H1 (cell line): ENCODE results near the gene INVS. TPM values are rescaled to one million over a fixed set of nuclear protein-coding genes. Genes with fewer than 3 reads are reported as not detected.

Experiments
- CTCF ChIA-PET: fragments of 300-600 bp; sonication (Branson Sonifier 250); formaldehyde crosslinking; loops from one replicate; lab custom pipeline; 2021; ENCODE audit not compliant: partially characterized antibody; lab: Charles Lee
- POLR2A ChIA-PET: fragments of 300-600 bp; sonication (Branson Sonifier 250); formaldehyde crosslinking; loops from one replicate; lab custom pipeline; 2021; ENCODE audit warnings: inconsistent platforms; ENCODE audit not compliant: partially characterized antibody; lab: Charles Lee
- DNase-seq, 2 experiments: peaks; one replicate each; pipeline versions ENCODE4 v3.0.0 to v3.0.0-alpha.2; 2010 to 2022; ENCODE audit warnings: low spot score in 2 of 2, low read depth in 1 of 2, mixed read lengths in 1 of 2
- FAIRE-seq: peaks from 2 replicates; lab custom pipeline; 2011; peaks lifted over from hg19 to GRCh38; lab: Jason Lieb, UNC
- H2AFZ ChIP-seq: 2 replicates; pipeline ENCODE4 v1.8.1; 2012; ENCODE audit warnings: low read length, inconsistent platforms
- H2AK5ac ChIP-seq: 2 replicates; pipeline ENCODE4 v1.6.1; 2013; ENCODE audit warnings: low read depth, low read length
- H2BK120ac ChIP-seq: replicated peaks from 2 replicates; pipeline ENCODE3; 2013; ENCODE audit warnings: low read depth, low read length, inconsistent platforms
- H2BK12ac ChIP-seq: 2 replicates; pipeline ENCODE4 v1.6.1; 2013; ENCODE audit warnings: low read depth, low read length
- H2BK15ac ChIP-seq: 2 replicates; pipeline ENCODE4 v1.6.1; 2013; ENCODE audit warnings: low read length
- H2BK20ac ChIP-seq: 2 replicates; pipeline ENCODE4 v1.6.1; 2013; ENCODE audit warnings: low read length
- H2BK5ac ChIP-seq: 2 replicates; pipeline ENCODE4 v1.6.1; 2013; ENCODE audit warnings: low read depth, low read length
- H3K14ac ChIP-seq: 2 replicates; pipeline ENCODE4 v1.6.1; 2013; ENCODE audit warnings: inconsistent platforms; ENCODE audit not compliant: insufficient read length
- H3K18ac ChIP-seq: 2 replicates; pipeline ENCODE4 v1.6.1; 2013; ENCODE audit warnings: low read length; ENCODE audit errors: extremely low read depth
- H3K23ac ChIP-seq: 2 replicates; pipeline ENCODE4 v1.6.1; 2013; ENCODE audit warnings: inconsistent platforms; ENCODE audit not compliant: insufficient read length
- H3K23me2 ChIP-seq: 2 replicates; pipeline ENCODE4 v1.6.1; 2013; ENCODE audit warnings: low read depth, low read length
- H3K27ac ChIP-seq: 2 replicates; pipeline ENCODE4 v1.6.1; 2011; ENCODE audit warnings: low read depth, low read length, inconsistent platforms
- H3K27me3 ChIP-seq, 4 experiments: replicated peaks in 1 of 4; 1 replicate in 1 of 4; 2 replicates in 3 of 4; pipeline versions ENCODE4 v1.6.1 to v1.8.1; 2011 to 2013; ENCODE audit warnings: low read length in 3 of 4, mild to moderate bottlenecking in 3 of 4, inconsistent platforms in 2 of 4, mixed read lengths in 2 of 4, moderate library complexity in 1 of 4; ENCODE audit not compliant: control insufficient read depth in 3 of 4, insufficient read depth in 3 of 4; ENCODE audit errors: extremely low read depth in 1 of 4
- H3K36me3 ChIP-seq, 4 experiments: 2 replicates each; pipeline versions ENCODE4 v1.6.1 to v1.8.1; 2011 to 2013; ENCODE audit warnings: mild to moderate bottlenecking in 4 of 4, low read length in 3 of 4, moderate library complexity in 2 of 4, control low read depth in 1 of 4, inconsistent platforms in 1 of 4; ENCODE audit not compliant: insufficient read depth in 4 of 4, control insufficient read depth in 2 of 4
- H3K4ac ChIP-seq: replicated peaks from 2 replicates; pipeline ENCODE3; 2013; ENCODE audit warnings: low read length, low read depth, mixed read lengths, inconsistent platforms; ENCODE audit not compliant: insufficient read length
- H3K4me1 ChIP-seq, 4 experiments: replicated peaks in 1 of 4; 1 replicate in 1 of 4; 2 replicates in 3 of 4; pipeline versions ENCODE4 v1.6.1 to v1.8.1; 2011 to 2013; ENCODE audit warnings: low read length in 3 of 4, inconsistent platforms in 2 of 4, mixed read lengths in 1 of 4; ENCODE audit not compliant: insufficient read depth in 4 of 4, control insufficient read depth in 3 of 4
- H3K4me2 ChIP-seq, 2 experiments: 2 replicates each; pipeline versions ENCODE4 v1.6.1 to v1.8.1; 2011 to 2013; ENCODE audit warnings: low read depth in 2 of 2, low read length in 2 of 2, control low read depth in 1 of 2, inconsistent platforms in 1 of 2, mild to moderate bottlenecking in 1 of 2; ENCODE audit not compliant: insufficient read depth in 1 of 2
- H3K4me3 ChIP-seq, 4 experiments: fragments of 200-600, 300-600 bp in 1 of 4; sonication (generic), shearing (Covaris generic), sonication (Bioruptor Twin) in 1 of 4; 2 replicates each; pipeline versions ENCODE4 v1.5.1 to v1.8.1; 2011 to 2016; ENCODE audit warnings: low read length in 4 of 4, low read depth in 3 of 4, control low read depth in 2 of 4, inconsistent platforms in 2 of 4, mild to moderate bottlenecking in 2 of 4, mixed read lengths in 1 of 4, moderate library complexity in 1 of 4; ENCODE audit not compliant: insufficient read depth in 2 of 4; ENCODE audit errors: extremely low read depth in 1 of 4
- H3K56ac ChIP-seq: replicated peaks from 2 replicates; pipeline ENCODE3; 2013; ENCODE audit warnings: low read depth, mild to moderate bottlenecking, mixed read lengths, low read length, inconsistent platforms; ENCODE audit not compliant: insufficient read length
- H3K79me1 ChIP-seq: 2 replicates; pipeline ENCODE4 v1.6.1; 2013; ENCODE audit warnings: low read depth, low read length, control low read depth
- H3K79me2 ChIP-seq, 2 experiments: 2 replicates each; pipeline versions ENCODE4 v1.6.1 to v1.8.1; 2012 to 2013; ENCODE audit warnings: low read length in 2 of 2, mild to moderate bottlenecking in 2 of 2, inconsistent platforms in 1 of 2; ENCODE audit not compliant: insufficient read depth in 2 of 2, control insufficient read depth in 1 of 2
- H3K9ac ChIP-seq, 4 experiments: replicated peaks in 1 of 4; 1 replicate in 1 of 4; 2 replicates in 3 of 4; pipeline versions ENCODE4 v1.6.1 to v1.8.1; 2011 to 2013; ENCODE audit warnings: low read depth in 3 of 4, low read length in 3 of 4, control low read depth in 2 of 4, mild to moderate bottlenecking in 2 of 4, moderate library complexity in 2 of 4, inconsistent platforms in 1 of 4; ENCODE audit errors: extremely low read depth in 1 of 4
- H3K9me3 ChIP-seq, 2 experiments: 2 replicates each; pipeline versions ENCODE4 v1.6.1 to v1.8.1; 2012 to 2013; ENCODE audit warnings: mild to moderate bottlenecking in 2 of 2, moderate library complexity in 2 of 2, control low read depth in 1 of 2, inconsistent platforms in 1 of 2, low read depth in 1 of 2, low read length in 1 of 2, mixed read lengths in 1 of 2; ENCODE audit not compliant: insufficient read depth in 2 of 2
- H4K20me1 ChIP-seq, 2 experiments: replicated peaks in 1 of 2; 2 replicates each; pipeline versions ENCODE3 to v1.8.1; 2011 to 2013; ENCODE audit warnings: inconsistent platforms in 2 of 2, low read length in 2 of 2, mild to moderate bottlenecking in 1 of 2; ENCODE audit not compliant: insufficient read depth in 2 of 2, control insufficient read depth in 1 of 2
- H4K5ac ChIP-seq: 2 replicates; pipeline ENCODE4 v1.6.1; 2013; ENCODE audit warnings: low read length, low read depth, mixed read lengths, inconsistent platforms; ENCODE audit not compliant: insufficient read length
- H4K8ac ChIP-seq: 2 replicates; pipeline ENCODE4 v1.8.0; 2013; ENCODE audit warnings: mild to moderate bottlenecking, moderate library complexity, low read length, inconsistent platforms; ENCODE audit not compliant: insufficient read depth; ENCODE audit errors: extremely low read depth
- H4K91ac ChIP-seq: replicated peaks from 2 replicates; pipeline ENCODE3; 2013; ENCODE audit warnings: low read length, mixed read lengths, inconsistent platforms; ENCODE audit not compliant: insufficient read length
- BACH1 ChIP-seq: IDR thresholded peaks from 2 replicates; pipeline ENCODE4 v1.6.1; 2012; ENCODE audit warnings: low read length, improper control_type of control experiment
- CTBP2 ChIP-seq: IDR thresholded peaks from 2 replicates; pipeline ENCODE4 v1.7.0; 2011; ENCODE audit warnings: borderline replicate concordance, mild to moderate bottlenecking, moderate library complexity, mixed read lengths, low read length; ENCODE audit not compliant: insufficient read depth, insufficient read length
- JUN ChIP-seq: IDR thresholded peaks from 2 replicates; pipeline ENCODE4 v1.6.1; 2011; ENCODE audit warnings: low read depth, mild to moderate bottlenecking, improper control_type of control experiment, low read length
- SIX5 ChIP-seq: IDR thresholded peaks from 2 replicates; pipeline ENCODE4 v1.6.1; 2011; ENCODE audit warnings: mild to moderate bottlenecking, low read depth, low read length
- YY1 ChIP-seq: IDR thresholded peaks from 2 replicates; pipeline ENCODE4 v1.6.1; 2011; ENCODE audit warnings: low read depth, mild to moderate bottlenecking, low read length
- WGBS, 2 experiments: shearing (Covaris generic) in 1 of 2; methylation state at CpG; one replicate each; pipeline versions ENCODE4 v1.1.6 to v1.1.7; 2013 to 2015; ENCODE audit warnings: low lambda C conversion rate in 2 of 2, mixed read lengths in 2 of 2, inconsistent platforms in 1 of 2, low coverage in 1 of 2, missing lambda C conversion rate in 1 of 2; ENCODE audit not compliant: insufficient replicate concordance in 2 of 2, insufficient coverage in 1 of 2, insufficient read length in 1 of 2; ENCODE audit errors: extremely low coverage in 1 of 2, missing lambda C conversion rate in 1 of 2; 5-methylcytosine and 5-hydroxymethylcytosine counted together
- polyA plus RNA-seq, 7 experiments: library from polyadenylated mRNA; depleted of rRNA in 3 of 7; stranded (reverse) in 5 of 7; unstranded in 2 of 7; fragments of >200 nt in 5 of 7; fragments of 200-250 nt in 2 of 7; gene quantifications; 1 replicate in 5 of 7; 2 replicates in 1 of 7; 4 replicates in 1 of 7; pipeline versions ENCODE4 v1.2.1 to v1.2.3, GENCODE V29; 2011 to 2013; ENCODE audit warnings: missing spikeins in 2 of 7, mixed read lengths in 2 of 7
- total RNA-seq: library from RNA; stranded (reverse); fragmentation: NEBNext Ultra II Directional; extraction: Animal tissue kit (Norgen Biotek cat#: 25700); gene quantifications from 2 replicates; pipeline ENCODE4 v1.2.1, GENCODE V29; 2021

Gene INVS
- total and polyA plus RNA-seq, 2 of the 8 experiments (the other 6 are each of a cell fraction or from before 2014, with no cell fraction given), result 4.1 to 6.9 TPM

GRCh38 chr9:100296407-100296806, 197.4 kb downstream of the INVS start:
- WGBS, 2 experiments, result 87% methylated on average over 4 of the region's 4 CpGs; no CpG with 5 or more reads in 1 of the 2 experiments
- no peak overlapping the region for H4K91ac ChIP-seq
- no peaks in the 10 kb centered on the region for H3K27me3 ChIP-seq
- CTCF ChIA-PET, result interaction anchor here (0.5 to 1.6 kb wide), 6 partner anchors 9 to 32 kb away, joined by 3 to 7 read pairs (median 4); no protein-coding TSS in a partner anchor
- H4K5ac ChIP-seq, result no peak overlapping the region
- no peak overlapping the region for H2BK120ac ChIP-seq
- DNase-seq (no peak), FAIRE-seq (no peak)
- H3K14ac ChIP-seq, result no peak overlapping the region
- POLR2A ChIA-PET, result interaction anchor here (0.6 to 1.6 kb wide), 3 partner anchors 11 to 209 kb away, joined by 3 to 4 read pairs (median 4); no protein-coding TSS in a partner anchor
- no peak overlapping the region for H3K27ac ChIP-seq
- H2AFZ ChIP-seq, result no peak overlapping the region
- H4K8ac ChIP-seq, result no peak overlapping the region
- no peak overlapping the region for H2BK15ac ChIP-seq
- no peaks in the 10 kb centered on the region for H3K4me1 ChIP-seq
- no peaks in the 10 kb centered on the region for H3K79me2 ChIP-seq
- no peak overlapping the region for H2BK12ac ChIP-seq
- H3K4ac ChIP-seq, result no peak overlapping the region
- H3K4me3 ChIP-seq, result no peak overlapping the region
- H3K9ac ChIP-seq, result no peak overlapping the region
- H2AK5ac ChIP-seq, result no peak overlapping the region
- no peaks in the 10 kb centered on the region for H3K9me3 ChIP-seq
- H2BK20ac ChIP-seq, result no peak overlapping the region
- no peak overlapping the region for H3K18ac ChIP-seq
- peaks cover 2 to 35% (median 18%) of the 10 kb centered on the region in 4 experiments for H3K36me3 ChIP-seq
- H3K23me2 ChIP-seq, result peaks cover 2% of the 10 kb centered on the region; the same call in 1 of the 2 replicates
- peaks cover 6 to 12% of the 10 kb centered on the region in 2 experiments for H4K20me1 ChIP-seq
- H3K56ac ChIP-seq, result no peak overlapping the region
- no peaks in the 10 kb centered on the region for H3K79me1 ChIP-seq
- no peak overlapping the region for H3K23ac ChIP-seq
- H2BK5ac ChIP-seq, result no peak overlapping the region
- no peak overlapping the region for H3K4me2 ChIP-seq
- no peak for TF ChIP-seq YY1
- no peak for TF ChIP-seq BACH1
- TF ChIP-seq SIX5, result no peak
- TF ChIP-seq JUN, result no peak
- no peak for TF ChIP-seq CTBP2
